GM11168 (cell line): Measurements from ENCODE around the gene COPA.

Experiments used
- in situ Hi-C: fragments of 300-500 bp; cut with MboI; formaldehyde crosslinking; loops from one replicate; pipeline ENCODE4 v1.12.0; 2022; ENCODE audit warnings: low sequenced_read_pairs; ENCODE audit not compliant: unreplicated experiment

The COPA gene

GRCh38 chr1:160245434-160245833 is 97.6 kb downstream of the COPA start:
- in situ Hi-C loops, result no loop called here

GRCh38 chr1:160244209-160244608 is 98.8 kb downstream of the COPA start:
- in situ Hi-C loops, result no loop called here

GRCh38 chr1:160243767-160244166 is 99.3 kb downstream of the COPA start:
- in situ Hi-C loops, result no loop called here

- in situ Hi-C loops, result no loop called here
Observed at GRCh38 chr1:160239582-160240299, 103.3 kb downstream of the COPA start.
